T-helper 2 cell (primary cell): ENCODE measurements around the gene ARMCX2.
"Not testable (repeated sequence)": the region's sequence is repeated elsewhere in the genome, so short reads cannot be mapped to it uniquely, and the experiment has no call there.

Experiments
- DNase-seq, 5 experiments: peaks; one replicate each; pipeline versions ENCODE4 v3.0.0 to v3.0.0-alpha.2; 2012 to 2022
- total RNA-seq, 2 donors: gene quantifications; one replicate each; lab custom pipeline; 2026; lab: John Stamatoyannopoulos, UW

ARMCX2 gene
- 1.6 reads per million in 2 donors for total RNA-seq

GRCh38 chrX:101659601-101660063, at the start of gene ARMCX2:
Gene ARMCX2 (minus strand): TSS chrX:101659850. CDS start chrX:101657588, 2,262 bp downstream.
- DNase-seq, result peak in 1 of 5 experiments; percentile 21

GRCh38 chrX:101709384-101709783, 49.7 kb upstream of the ARMCX2 start:
- DNase-seq, result no peak

- no peak for DNase-seq
These were observed 48.5 kb upstream of the ARMCX2 start for GRCh38 chrX:101708163-101708562.

DNA sequence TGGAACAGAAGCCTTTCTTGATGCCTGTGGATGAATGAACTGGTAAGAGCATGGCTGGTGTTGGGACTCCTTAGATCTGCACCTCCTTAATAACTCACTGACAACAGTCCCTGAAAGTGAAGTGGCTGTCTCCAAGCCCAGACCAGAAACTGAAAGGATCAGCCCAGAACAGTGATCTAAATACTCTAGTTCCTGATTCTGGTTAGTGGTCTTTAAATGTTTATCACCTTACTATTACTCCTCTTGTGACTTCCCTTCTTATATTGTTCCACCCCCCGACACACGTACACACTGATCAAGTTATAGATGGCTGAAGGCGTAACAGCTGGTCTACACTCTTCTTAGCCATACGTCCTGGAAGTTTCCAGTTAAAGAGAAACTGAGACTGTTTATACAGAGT, 33.8 kb upstream of the ARMCX2 start:
- no peak for DNase-seq

- no peak for DNase-seq
These were observed 32.2 kb upstream of the ARMCX2 start for GRCh38 chrX:101691835-101692234.

GRCh38 chrX:101686574-101686973, 26.9 kb upstream of the ARMCX2 start:
- no peak for DNase-seq

DNA sequence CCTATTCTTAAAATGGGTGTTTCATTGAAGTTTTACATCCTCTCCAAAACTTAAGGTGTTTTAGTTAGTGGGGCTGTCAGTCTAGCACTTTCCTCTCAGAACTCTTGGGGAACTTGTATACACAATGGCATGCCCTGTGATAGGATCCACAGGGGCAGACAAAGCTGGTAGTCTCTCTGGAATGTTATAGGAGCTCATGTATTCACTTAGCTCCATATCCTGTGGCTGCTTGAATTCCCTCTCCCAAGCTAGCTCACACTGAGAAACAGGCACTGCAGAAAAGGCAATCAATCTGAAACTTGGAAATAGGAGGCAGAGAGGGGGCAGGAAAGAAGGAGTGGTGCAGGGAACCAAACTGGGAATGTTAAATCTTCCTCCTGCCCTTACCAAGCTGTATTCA, 26.3 kb upstream of the ARMCX2 start:
- DNase-seq, result no peak

DNA sequence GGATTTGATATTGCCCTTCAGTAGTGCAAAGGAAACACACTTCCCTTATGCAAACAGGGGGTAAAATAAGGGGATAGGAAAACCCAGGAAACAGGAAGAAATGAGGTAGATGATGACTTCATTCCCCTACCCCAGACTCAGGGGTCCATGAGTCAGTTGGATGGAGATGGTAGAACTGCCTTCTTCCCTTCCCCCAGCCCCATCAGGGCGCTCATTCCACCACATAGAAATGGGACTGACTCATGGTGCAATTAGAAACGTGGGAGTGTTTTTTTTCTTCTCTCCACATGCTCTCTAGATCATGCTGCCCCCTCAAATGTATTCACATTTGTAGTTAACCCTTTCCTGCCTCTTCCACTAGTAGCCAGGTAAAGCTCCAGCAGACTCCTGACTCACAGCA, 23.1 kb upstream of the ARMCX2 start:
- DNase-seq, result no peak

DNA sequence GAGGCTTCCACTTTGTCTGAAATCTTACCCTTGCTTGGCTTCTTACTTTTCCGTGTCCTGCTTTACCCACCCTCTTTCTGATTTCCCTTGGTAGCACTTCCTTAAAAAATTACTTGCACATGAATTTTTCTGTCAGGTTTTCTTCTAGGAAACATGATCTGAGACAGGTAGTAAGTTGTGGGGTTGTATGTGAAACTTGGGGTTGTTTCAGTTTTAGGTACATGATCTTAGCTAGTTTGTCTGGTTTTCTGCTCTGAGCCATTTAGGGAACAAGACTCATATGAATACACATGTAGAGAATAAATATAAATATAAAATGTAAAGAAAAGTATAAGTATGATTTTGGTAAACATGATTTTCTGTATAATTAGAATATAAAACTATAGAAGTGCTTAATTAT, 17.4 kb upstream of the ARMCX2 start:
- no peak for DNase-seq

DNA sequence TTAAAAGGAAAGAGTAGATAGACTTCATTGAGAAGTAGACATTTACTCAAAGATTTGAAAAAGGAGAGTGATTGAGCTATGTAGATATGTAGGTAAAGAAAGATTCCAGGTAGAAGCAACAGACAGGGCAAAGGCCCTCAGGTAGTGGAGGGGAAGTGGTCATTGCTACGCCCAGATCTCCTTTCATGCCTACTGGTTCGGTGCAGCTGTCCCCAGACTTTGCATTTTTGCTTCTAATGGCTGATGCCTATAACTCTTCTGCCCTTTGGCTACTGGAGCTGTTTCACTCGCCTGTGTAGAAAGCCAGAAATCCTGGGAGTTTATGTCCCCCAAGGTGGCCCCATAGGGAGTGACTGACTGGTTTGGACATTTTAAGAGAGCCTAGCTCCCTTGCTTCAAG, 16.9 kb upstream of the ARMCX2 start:
- no peak for DNase-seq

DNA sequence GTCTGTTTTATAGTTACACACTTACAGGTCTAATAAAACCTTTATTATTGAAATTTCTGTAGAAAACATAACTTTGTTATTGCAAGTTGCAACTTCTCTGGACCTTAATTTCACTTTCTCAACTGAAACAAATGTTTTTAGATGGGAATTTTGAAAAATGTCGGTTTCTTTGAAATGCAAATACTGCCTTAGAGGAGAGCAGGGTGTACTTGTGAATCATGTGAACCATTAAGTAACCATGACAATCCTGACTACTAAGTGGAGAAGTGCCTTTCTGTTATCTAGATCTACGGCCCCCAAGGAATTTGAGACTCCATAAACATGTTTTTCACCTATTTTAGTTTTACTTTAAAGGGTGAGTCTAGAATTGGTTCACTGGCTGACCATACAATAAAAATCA, 8.5 kb upstream of the ARMCX2 start:
- no peak for DNase-seq

GRCh38 chrX:101658661-101659491, 774 bp downstream of the ARMCX2 start:
- peak; percentile 25 to 67 (median 27) for DNase-seq

- no peak for DNase-seq
These were observed 2.2 kb downstream of the ARMCX2 start for GRCh38 chrX:101657495-101657894.

DNA sequence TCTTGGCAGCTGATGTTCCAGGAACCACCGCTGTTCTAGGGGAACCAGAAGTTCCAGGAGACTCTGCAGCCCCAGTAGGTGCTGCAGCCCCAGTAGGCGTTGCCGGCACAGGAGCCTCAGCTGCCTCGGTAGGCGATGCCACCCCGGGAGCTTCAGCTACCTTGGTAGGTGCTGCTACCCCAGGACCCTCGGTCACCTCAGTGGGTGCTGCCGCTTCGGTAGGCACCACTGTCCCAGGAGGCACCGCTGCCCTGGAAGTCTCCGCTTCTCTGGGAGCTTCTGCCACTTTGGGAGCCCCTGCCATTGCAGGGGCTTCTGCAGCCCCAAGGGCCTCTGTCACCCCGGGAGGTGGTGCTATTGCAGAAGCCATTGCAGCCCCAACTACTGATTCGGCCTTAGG, 2.8 kb downstream of the ARMCX2 start:
- no peak for DNase-seq

GRCh38 chrX:101655534-101655933, 4.1 kb downstream of the ARMCX2 start:
- peak in 1 of 5 experiments; percentile 12 for DNase-seq

GRCh38 chrX:101647716-101648115, 11.9 kb downstream of the ARMCX2 start:
- not testable (repeated sequence) for DNase-seq

DNA sequence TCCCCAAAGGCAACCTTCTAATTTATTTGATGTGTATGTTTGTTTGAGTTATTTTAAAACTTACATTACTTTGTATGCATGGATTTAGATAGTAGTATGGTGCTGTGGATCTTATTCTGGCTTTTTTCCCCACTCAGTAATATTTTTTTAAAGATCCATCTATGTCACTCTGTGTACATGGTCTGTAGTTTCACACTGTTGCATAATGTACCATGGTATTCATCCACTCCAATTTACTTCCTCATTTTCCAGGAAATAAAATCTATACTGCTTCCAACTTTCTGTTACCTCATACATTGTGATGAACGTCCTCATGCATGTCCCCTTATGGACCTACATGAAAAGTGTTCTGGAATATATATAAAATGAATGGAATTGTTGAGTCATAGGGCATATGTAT, 17.6 kb downstream of the ARMCX2 start:
- no peak for DNase-seq

- no peak for DNase-seq
These were observed 20.1 kb downstream of the ARMCX2 start for GRCh38 chrX:101639583-101639982.

DNA sequence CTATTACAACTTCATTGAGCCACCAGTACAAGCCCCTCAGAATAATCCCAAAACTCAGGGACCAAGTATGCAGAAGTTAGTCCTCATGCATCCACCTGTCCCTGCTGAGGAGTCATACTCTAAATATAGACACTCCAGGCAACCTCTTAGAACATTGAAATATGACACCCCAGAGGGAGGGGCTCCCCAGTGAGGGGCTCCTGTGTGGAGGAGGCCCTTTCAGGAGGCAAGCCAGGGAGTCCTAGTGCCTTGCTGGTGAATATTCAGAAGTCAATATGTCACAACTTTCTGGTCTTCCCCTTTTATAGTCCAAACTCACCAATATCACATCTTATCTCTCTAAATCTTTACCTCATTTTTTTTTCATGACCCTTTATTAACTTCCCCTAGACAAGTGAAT, 40.3 kb downstream of the ARMCX2 start:
- no peak for DNase-seq

GRCh38 chrX:101617211-101618191, 42.1 kb downstream of the ARMCX2 start, which contains the start of gene ARMCX6:
Gene ARMCX6 (minus strand): TSS chrX:101618000. CDS start chrX:101616620, 1,380 bp downstream.
- peak; percentile 35 to 86 (median 63) for DNase-seq

GRCh38 chrX:101605728-101606127, 53.9 kb downstream of the ARMCX2 start:
- no peak for DNase-seq
